A549 (cell line): ENCODE measurements around the gene HPS5. TPM values are rescaled to one million over a fixed set of nuclear protein-coding genes. Genes with fewer than 3 reads are reported as not detected.

Experiments used
- ATAC-seq, 2 experiments: fragments of 200-7000 bp in 1 of 2; fragments of >200 bp in 1 of 2; cut with Nextera tagmentation in 1 of 2; cut with Tn5 transposase in 1 of 2; 3 replicates each; pipeline versions ENCODE4 v1.8.0 to v1.9.1; 2018 to 2020; ENCODE audit warnings: mild to moderate bottlenecking in 1 of 2, moderate library complexity in 1 of 2
- CTCF ChIA-PET: fragments of 300-600 bp; sonication (Branson Sonifier 250); formaldehyde crosslinking; extraction: SDS; loops from one replicate; lab custom pipeline; 2021; ENCODE audit warnings: antibody characterized with exemption, inconsistent platforms; lab: Yijun Ruan, JAX
- POLR2A ChIA-PET: fragments of 350-600 bp; formaldehyde crosslinking; extraction: SDS; loops from one replicate; lab custom pipeline; 2021; ENCODE audit warnings: antibody characterized with exemption, inconsistent platforms; lab: Yijun Ruan, JAX
- DNase-seq, 2 experiments: peaks; one replicate each; pipeline versions ENCODE4 v3.0.0 to v3.0.0-alpha.2; 2011 to 2016; ENCODE audit warnings: low read depth in 1 of 2, low spot score in 1 of 2
- FAIRE-seq: peaks from 2 replicates; lab custom pipeline; 2011; peaks lifted over from hg19 to GRCh38; lab: Jason Lieb, UNC
- H3K27ac ChIP-seq, 2 experiments: fragments of >200 bp; sonication (Bioruptor Twin); formaldehyde crosslinking; 3 replicates each; pipeline ENCODE4 v1.5.1; 2016 to 2017
- H3K4me1 ChIP-seq: fragments of >200 bp; sonication (Bioruptor Twin); formaldehyde crosslinking; 3 replicates; pipeline ENCODE4 v1.6.1; 2016
- H3K4me2 ChIP-seq: fragments of >200 bp; sonication (Bioruptor Twin); formaldehyde crosslinking; 3 replicates; pipeline ENCODE4 v1.6.1; 2016
- H3K4me3 ChIP-seq: fragments of >200 bp; sonication (Bioruptor Twin); formaldehyde crosslinking; 3 replicates; pipeline ENCODE4 v1.5.1; 2016
- H3K9me3 ChIP-seq: fragments of >200 bp; sonication (Bioruptor Twin); formaldehyde crosslinking; 3 replicates; pipeline ENCODE4 v1.6.1; 2016
- CBX2 ChIP-seq: fragments of 200-600 bp; sonication (generic); IDR thresholded peaks from 2 replicates; pipeline ENCODE4 v1.6.1; 2016; ENCODE audit warnings: low read depth, mild to moderate bottlenecking, borderline replicate concordance
- CBX8 ChIP-seq: fragments of 200-600 bp; sonication (generic); IDR thresholded peaks from 2 replicates; pipeline ENCODE4 v1.6.1; 2016
- CHD2 ChIP-seq: fragments of 150-350 bp; IDR thresholded peaks from 2 replicates; pipeline ENCODE4 v1.6.1; 2014; ENCODE audit warnings: low read length; ENCODE audit not compliant: partially characterized antibody
- ELK1 ChIP-seq: fragments of 150-350 bp; IDR thresholded peaks from 2 replicates; pipeline ENCODE4 v1.6.1; 2014; ENCODE audit warnings: low read depth, mild to moderate bottlenecking, low read length
- EP300 ChIP-seq, 2 experiments: fragments of >200 bp; sonication (Bioruptor Twin); formaldehyde crosslinking; IDR thresholded peaks; 2 replicates in 1 of 2; 3 replicates in 1 of 2; pipeline ENCODE4 v1.6.1; 2016 to 2017
- ESRRA ChIP-seq: fragments of 150-350 bp; IDR thresholded peaks from 2 replicates; pipeline ENCODE4 v1.6.1; 2014; ENCODE audit warnings: mild to moderate bottlenecking, low read length, borderline replicate concordance
- FOSB ChIP-seq: fragments of 250-450 bp; sonication (Bioruptor Pico); IDR thresholded peaks from 2 replicates; pipeline ENCODE4 v1.5.0; 2020; ENCODE audit warnings: mild to moderate bottlenecking, moderate library complexity
- FOXS1 ChIP-seq: fragments of 250-450 bp; sonication (Bioruptor Pico); IDR thresholded peaks from 2 replicates; pipeline ENCODE4 v1.5.0; 2020; ENCODE audit warnings: mild to moderate bottlenecking, moderate library complexity
- GATA3 ChIP-seq: IDR thresholded peaks from 2 replicates; pipeline ENCODE4 v1.6.1; 2012; ENCODE audit warnings: borderline replicate concordance
- HES2 ChIP-seq: fragments of >200 bp; sonication (Bioruptor Twin); formaldehyde crosslinking; IDR thresholded peaks from 2 replicates; pipeline ENCODE4 v1.6.1; 2016
- HMGXB4 ChIP-seq: fragments of 250-450 bp; sonication (Bioruptor Pico); IDR thresholded peaks from 2 replicates; pipeline ENCODE4 v1.5.0; 2021; ENCODE audit warnings: mild to moderate bottlenecking, moderate library complexity, borderline replicate concordance
- HOXA7 ChIP-seq: fragments of 250-450 bp; sonication (Bioruptor Pico); IDR thresholded peaks from 2 replicates; pipeline ENCODE4 v1.5.0; 2020; ENCODE audit warnings: mild to moderate bottlenecking, moderate library complexity
- HOXB13 ChIP-seq: fragments of 250-450 bp; sonication (Bioruptor Pico); IDR thresholded peaks from 2 replicates; pipeline ENCODE4 v1.5.0; 2020; ENCODE audit warnings: low read depth, mild to moderate bottlenecking, moderate library complexity
- JUNB ChIP-seq: fragments of >200 bp; sonication (Bioruptor Twin); formaldehyde crosslinking; IDR thresholded peaks from 2 replicates; pipeline ENCODE4 v1.6.1; 2016
- KDM5A ChIP-seq: fragments of 200-600 bp; sonication (generic); IDR thresholded peaks from 2 replicates; pipeline ENCODE4 v1.6.1; 2016; ENCODE audit warnings: antibody characterized with exemption, mild to moderate bottlenecking
- MAFK ChIP-seq: fragments of 450-650 bp; IDR thresholded peaks from 2 replicates; pipeline ENCODE4 v1.6.1; 2014; ENCODE audit not compliant: partially characterized antibody
- MAX ChIP-seq: IDR thresholded peaks from 2 replicates; pipeline ENCODE4 v1.6.1; 2012
- MAZ ChIP-seq: fragments of 150-350 bp; IDR thresholded peaks from 2 replicates; pipeline ENCODE4 v1.6.1; 2014; ENCODE audit warnings: antibody characterized with exemption, low read depth, low read length, borderline replicate concordance
- MYC ChIP-seq: IDR thresholded peaks from 2 replicates; pipeline ENCODE4 v1.6.1; 2012; ENCODE audit warnings: mild to moderate bottlenecking, inconsistent platforms, low read length, improper control_type of control experiment, borderline replicate concordance
- NFE2L2 ChIP-seq: fragments of 150-350 bp; conservative IDR thresholded peaks from 2 replicates; pipeline ENCODE4 v1.6.1; 2014; ENCODE audit warnings: low read length
- RAD21 ChIP-seq, 2 experiments: fragments of >200 bp in 1 of 2; sonication (Bioruptor Twin) in 1 of 2; formaldehyde crosslinking in 1 of 2; IDR thresholded peaks in 1 of 2; conservative IDR thresholded peaks in 1 of 2; 2 replicates in 1 of 2; 3 replicates in 1 of 2; pipeline ENCODE4 v1.6.1; 2012 to 2018; ENCODE audit warnings: inconsistent platforms in 1 of 2
- RFX5 ChIP-seq: fragments of 450-650 bp; IDR thresholded peaks from 2 replicates; pipeline ENCODE4 v1.7.1; 2014; ENCODE audit warnings: antibody characterized with exemption, mild to moderate bottlenecking, moderate library complexity
- TFCP2L1 ChIP-seq: fragments of 250-450 bp; sonication (Bioruptor Pico); IDR thresholded peaks from 2 replicates; pipeline ENCODE4 v1.5.0; 2021; ENCODE audit warnings: mild to moderate bottlenecking
- ZFP36 ChIP-seq: fragments of 450-650 bp; IDR thresholded peaks from 2 replicates; pipeline ENCODE4 v1.6.1; 2014; ENCODE audit warnings: borderline replicate concordance; ENCODE audit not compliant: partially characterized antibody
- ZNF302 ChIP-seq: fragments of 250-450 bp; sonication (Bioruptor Pico); IDR thresholded peaks from 2 replicates; pipeline ENCODE4 v1.9.0; 2021; ENCODE audit warnings: inconsistent platforms, mild to moderate bottlenecking, moderate library complexity
- ZSCAN20 ChIP-seq: fragments of 250-450 bp; sonication (Bioruptor Pico); IDR thresholded peaks from 2 replicates; pipeline ENCODE4 v1.8.0; 2022; ENCODE audit warnings: mild to moderate bottlenecking, moderate library complexity
- WGBS: methylation state at CpG from one replicate; pipeline ENCODE4 v1.1.6; 2017; ENCODE audit errors: missing lambda C conversion rate; 5-methylcytosine and 5-hydroxymethylcytosine counted together
- polyA plus RNA-seq, 4 experiments: library from polyadenylated mRNA; depleted of rRNA in 3 of 4; stranded (reverse); fragments of >200 nt; fragmentation: RNase III in 1 of 4; extraction: RNeasy Plus Mini Kit Qiagen cat#74134 plus additional on column Dnase treatment in 1 of 4; gene quantifications; 2 replicates in 3 of 4; 3 replicates in 1 of 4; pipeline ENCODE4 v1.2.3, GENCODE V29; 2011 to 2017
- TF ChIP-seq, protein P1 (sequence below): fragments of >200 bp; sonication (Bioruptor Twin); formaldehyde crosslinking; IDR thresholded peaks from 3 replicates; pipeline ENCODE4 v1.6.1; 2016
- TF ChIP-seq, protein P2 (sequence below): IDR thresholded peaks from 2 replicates; pipeline ENCODE4 v1.6.1; 2012; ENCODE audit warnings: low read depth, borderline replicate concordance
- TF ChIP-seq, protein P3 (sequence below): fragments of >200 bp; sonication (Bioruptor Twin); formaldehyde crosslinking; IDR thresholded peaks from 3 replicates; pipeline ENCODE4 v1.5.1; 2016

Gene HPS5
- polyA plus RNA-seq, 2 of the 4 experiments (the other 2 are of a cell fraction): 18.4 to 29.1 TPM

DNA sequence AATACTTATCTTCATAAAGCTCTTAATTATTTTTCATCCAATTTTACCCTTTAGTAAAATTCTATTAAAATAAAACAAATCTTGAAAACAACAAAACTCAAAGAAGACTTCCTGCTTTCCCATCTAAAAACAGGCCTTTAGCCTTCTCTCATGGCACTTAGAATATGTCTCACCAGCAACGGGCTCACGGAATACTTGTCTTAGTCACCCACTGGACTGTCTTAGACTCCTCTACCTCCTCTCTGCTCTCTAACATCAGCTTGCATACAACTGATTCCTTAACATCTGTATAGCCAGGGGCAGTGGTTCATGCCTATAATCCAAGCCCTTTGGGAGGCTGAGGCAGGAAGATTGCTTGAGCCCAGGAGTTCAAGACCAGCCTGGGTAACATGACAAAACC is 13.7 kb downstream of the HPS5 start:
- POLR2A ChIA-PET: no interaction called here
- 93% methylated on average over 2 of the region's 2 CpGs for WGBS

DNA sequence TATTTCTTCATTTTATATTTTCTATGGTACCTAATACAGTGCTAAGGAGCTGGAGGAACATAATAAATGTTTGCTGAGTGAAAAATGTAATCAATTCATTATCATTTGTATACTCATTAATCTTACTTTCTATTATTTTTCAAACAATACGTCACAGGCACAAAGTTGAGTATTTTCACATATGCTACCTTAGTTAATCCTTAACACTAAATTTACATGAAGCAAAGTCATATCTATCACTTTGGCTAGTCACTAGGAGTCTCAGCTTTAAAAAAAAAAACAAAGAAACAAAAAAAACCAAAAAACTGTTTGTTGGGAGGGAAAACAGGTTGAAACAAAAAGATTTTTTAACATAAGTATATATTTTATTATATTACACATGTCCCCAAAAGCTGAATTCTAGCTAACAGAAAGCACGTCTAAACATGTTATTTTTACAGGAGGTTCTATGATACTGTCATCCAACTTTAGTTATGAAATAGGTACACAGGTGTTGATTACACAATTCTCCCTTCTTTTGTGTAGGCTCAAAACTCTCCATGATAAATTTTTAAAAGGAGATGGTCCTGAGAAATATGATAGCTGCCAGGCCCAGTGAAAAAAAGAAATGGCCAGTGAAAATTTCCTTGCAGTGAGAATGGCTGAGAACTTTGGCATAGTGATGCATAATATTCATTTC is 14.3 kb downstream of the HPS5 start:
- no peak overlapping the region for H3K4me3 ChIP-seq
- FAIRE-seq: no peak
- H3K27ac ChIP-seq: no peak overlapping the region
- 90% methylated on average over 2 of the region's 2 CpGs for WGBS
- POLR2A ChIA-PET: no interaction called here
- no peak for TF ChIP-seq MAX
- TF ChIP-seq RAD21 (conservative IDR thresholded peaks at IDR 0.05 in 1 of 2, IDR thresholded peaks at IDR 0.05 in 1 of 2): no peak
- TF ChIP-seq, protein P1, sequence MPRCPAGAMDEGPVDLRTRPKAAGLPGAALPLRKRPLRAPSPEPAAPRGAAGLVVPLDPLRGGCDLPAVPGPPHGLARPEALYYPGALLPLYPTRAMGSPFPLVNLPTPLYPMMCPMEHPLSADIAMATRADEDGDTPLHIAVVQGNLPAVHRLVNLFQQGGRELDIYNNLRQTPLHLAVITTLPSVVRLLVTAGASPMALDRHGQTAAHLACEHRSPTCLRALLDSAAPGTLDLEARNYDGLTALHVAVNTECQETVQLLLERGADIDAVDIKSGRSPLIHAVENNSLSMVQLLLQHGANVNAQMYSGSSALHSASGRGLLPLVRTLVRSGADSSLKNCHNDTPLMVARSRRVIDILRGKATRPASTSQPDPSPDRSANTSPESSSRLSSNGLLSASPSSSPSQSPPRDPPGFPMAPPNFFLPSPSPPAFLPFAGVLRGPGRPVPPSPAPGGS: no peak
- TF ChIP-seq HOXA7 (CRISPR knock-in tag): no peak
- TF ChIP-seq KDM5A: no peak
- TF ChIP-seq MYC: no peak
- TF ChIP-seq ZSCAN20 (CRISPR knock-in tag): no peak
- no peak for TF ChIP-seq ELK1
- no peak for TF ChIP-seq HES2
- TF ChIP-seq CBX2: no peak
- TF ChIP-seq RFX5: no peak
- no peak for TF ChIP-seq HOXB13 (CRISPR knock-in tag)
- TF ChIP-seq TFCP2L1: no peak
- TF ChIP-seq CHD2: no peak
- DNase-seq: no peak
- H3K4me2 ChIP-seq: no peak overlapping the region
- no peak for ATAC-seq
- CTCF ChIA-PET: no interaction called here
- H3K9me3 ChIP-seq: no peaks in the 10 kb centered on the region
- peaks cover 3% of the 10 kb centered on the region; the same call in 2 of the 3 replicates for H3K4me1 ChIP-seq

More for the DNA sequence above, 13.7 kb downstream of the HPS5 start:
- H3K27ac ChIP-seq: no peak overlapping the region
- no peak for FAIRE-seq
- CTCF ChIA-PET: interaction anchor here (1.4 kb wide), 1 partner anchor 11 kb away, joined by 5 read pairs; no protein-coding TSS in a partner anchor
- H3K9me3 ChIP-seq: no peaks in the 10 kb centered on the region
- no peak overlapping the region for H3K4me2 ChIP-seq
- no peak for TF ChIP-seq CBX8
- TF ChIP-seq ESRRA: no peak
- no peak for TF ChIP-seq MAFK
- TF ChIP-seq FOXS1 (CRISPR knock-in tag): no peak
- no peak for TF ChIP-seq HOXB13 (CRISPR knock-in tag)
- no peak for TF ChIP-seq EP300 (IDR thresholded peaks at IDR 0.05)
- TF ChIP-seq RFX5: no peak
- no peak for TF ChIP-seq MAX
- TF ChIP-seq MAZ: no peak
- no peak for TF ChIP-seq ZFP36
- TF ChIP-seq, protein P2, sequence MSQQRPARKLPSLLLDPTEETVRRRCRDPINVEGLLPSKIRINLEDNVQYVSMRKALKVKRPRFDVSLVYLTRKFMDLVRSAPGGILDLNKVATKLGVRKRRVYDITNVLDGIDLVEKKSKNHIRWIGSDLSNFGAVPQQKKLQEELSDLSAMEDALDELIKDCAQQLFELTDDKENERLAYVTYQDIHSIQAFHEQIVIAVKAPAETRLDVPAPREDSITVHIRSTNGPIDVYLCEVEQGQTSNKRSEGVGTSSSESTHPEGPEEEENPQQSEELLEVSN: no peak
- no peak for TF ChIP-seq NFE2L2
- no peak for TF ChIP-seq ZNF302 (CRISPR knock-in tag)
- TF ChIP-seq GATA3: no peak
- no peak for TF ChIP-seq FOSB
- no peak for TF ChIP-seq JUNB
- TF ChIP-seq HMGXB4 (CRISPR knock-in tag): no peak
- TF ChIP-seq TFCP2L1: no peak
- TF ChIP-seq, protein P3, sequence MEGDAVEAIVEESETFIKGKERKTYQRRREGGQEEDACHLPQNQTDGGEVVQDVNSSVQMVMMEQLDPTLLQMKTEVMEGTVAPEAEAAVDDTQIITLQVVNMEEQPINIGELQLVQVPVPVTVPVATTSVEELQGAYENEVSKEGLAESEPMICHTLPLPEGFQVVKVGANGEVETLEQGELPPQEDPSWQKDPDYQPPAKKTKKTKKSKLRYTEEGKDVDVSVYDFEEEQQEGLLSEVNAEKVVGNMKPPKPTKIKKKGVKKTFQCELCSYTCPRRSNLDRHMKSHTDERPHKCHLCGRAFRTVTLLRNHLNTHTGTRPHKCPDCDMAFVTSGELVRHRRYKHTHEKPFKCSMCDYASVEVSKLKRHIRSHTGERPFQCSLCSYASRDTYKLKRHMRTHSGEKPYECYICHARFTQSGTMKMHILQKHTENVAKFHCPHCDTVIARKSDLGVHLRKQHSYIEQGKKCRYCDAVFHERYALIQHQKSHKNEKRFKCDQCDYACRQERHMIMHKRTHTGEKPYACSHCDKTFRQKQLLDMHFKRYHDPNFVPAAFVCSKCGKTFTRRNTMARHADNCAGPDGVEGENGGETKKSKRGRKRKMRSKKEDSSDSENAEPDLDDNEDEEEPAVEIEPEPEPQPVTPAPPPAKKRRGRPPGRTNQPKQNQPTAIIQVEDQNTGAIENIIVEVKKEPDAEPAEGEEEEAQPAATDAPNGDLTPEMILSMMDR: no peak
- DNase-seq: no peak
- peaks cover 10% of the 10 kb centered on the region for H3K4me1 ChIP-seq
- ATAC-seq: no peak
- no peak overlapping the region for H3K4me3 ChIP-seq
